CD4-positive, alpha-beta T cell treated with Interleukin-4 for 4 hours (primary cell): Measurements from ENCODE around the gene SSBP3.

Source experiments
- DNase-seq: peaks from one replicate; pipeline ENCODE4 v3.0.0-alpha.2; 2020

SSBP3 gene

GRCh38 chr1:54259546-54260140, 146.6 kb downstream of the SSBP3 start:
- DNase-seq, result no peak

DNA sequence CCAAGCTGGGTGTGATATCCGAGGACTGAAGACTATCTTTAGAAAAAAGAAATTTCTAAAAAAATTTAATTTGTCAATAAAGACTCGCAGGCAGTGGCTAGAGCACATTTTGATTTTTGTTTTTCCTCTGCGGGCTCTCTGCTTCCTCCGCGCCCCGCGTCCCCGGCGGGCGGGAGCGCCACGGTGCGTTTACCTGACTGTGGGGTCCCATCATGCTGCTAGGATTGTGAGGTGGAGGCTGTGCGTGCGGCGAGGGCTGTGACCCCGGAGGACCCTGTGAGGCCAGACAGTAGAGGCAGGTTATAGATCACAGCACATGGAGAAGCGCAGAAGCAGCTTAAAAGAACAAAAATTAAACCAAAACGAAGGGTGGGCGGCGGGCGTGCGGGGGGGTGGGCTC, 148.3 kb downstream of the SSBP3 start:
- DNase-seq, result no peak

DNA sequence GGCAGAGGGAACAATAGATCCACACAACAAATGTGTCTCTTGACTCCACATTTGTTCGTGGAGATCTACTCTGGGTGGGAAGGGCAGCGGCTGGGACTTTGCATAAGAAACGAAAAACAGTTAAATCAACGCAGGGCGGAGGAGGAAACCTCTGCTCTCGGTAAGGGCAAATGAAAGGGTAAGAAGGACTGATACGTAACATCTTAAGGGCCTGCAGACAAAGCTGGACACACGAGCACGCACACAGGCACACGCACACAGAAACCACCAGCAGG, 148.9 kb downstream of the SSBP3 start:
- no peak for DNase-seq

- no peak for DNase-seq
Measured at GRCh38 chr1:54256522-54257345, 149.5 kb downstream of the SSBP3 start.

GRCh38 chr1:54255026-54255702, 151.0 kb downstream of the SSBP3 start:
- no peak for DNase-seq

GRCh38 chr1:54254055-54254454, 152.1 kb downstream of the SSBP3 start:
- no peak for DNase-seq

DNA sequence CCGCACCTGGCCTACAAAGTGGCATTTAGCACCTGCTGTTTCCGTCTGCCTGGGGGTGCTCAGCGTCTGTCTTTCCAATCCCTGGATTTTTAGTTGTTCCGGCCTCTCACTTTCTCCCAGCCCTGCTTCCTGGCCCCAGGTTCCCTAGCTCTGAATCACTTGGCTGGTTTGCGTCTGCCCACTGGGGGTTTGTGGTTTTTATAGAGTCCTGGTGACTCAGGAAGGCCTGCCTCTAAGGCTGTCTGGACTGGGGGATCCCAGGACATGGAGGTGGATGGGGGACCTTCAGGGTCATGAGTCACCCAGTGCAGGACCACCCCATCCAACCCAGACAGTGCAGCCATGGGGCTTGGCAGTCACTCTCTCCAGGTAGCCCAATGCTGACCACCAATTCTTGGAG, 152.7 kb downstream of the SSBP3 start:
- DNase-seq, result no peak

GRCh38 chr1:54252371-54252936, 153.7 kb downstream of the SSBP3 start:
- DNase-seq, result no peak

- DNase-seq, result no peak
Measured at GRCh38 chr1:54250670-54251069, 155.5 kb downstream of the SSBP3 start.

- no peak for DNase-seq
Measured at GRCh38 chr1:54249819-54250435, 156.3 kb downstream of the SSBP3 start.

DNA sequence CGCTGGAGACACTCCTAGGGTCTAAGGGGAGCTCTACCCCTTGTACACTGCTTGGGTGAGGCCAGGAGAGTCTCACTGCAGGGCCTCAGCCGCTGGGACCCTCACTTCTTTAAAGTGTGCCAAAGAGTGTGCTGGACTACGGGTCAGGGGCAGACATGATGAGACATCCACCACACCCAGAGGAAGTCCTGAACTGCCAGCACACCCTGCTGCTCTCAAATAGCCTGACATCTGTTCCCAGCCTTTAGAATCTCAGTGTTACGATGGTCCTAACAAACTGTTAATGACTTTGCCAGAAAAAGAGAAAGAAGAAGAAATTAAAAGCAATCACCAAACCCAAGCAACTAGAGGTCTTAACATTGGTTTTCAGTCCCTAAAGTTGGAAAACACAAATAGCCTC, 157.2 kb downstream of the SSBP3 start:
- DNase-seq, result no peak

DNA sequence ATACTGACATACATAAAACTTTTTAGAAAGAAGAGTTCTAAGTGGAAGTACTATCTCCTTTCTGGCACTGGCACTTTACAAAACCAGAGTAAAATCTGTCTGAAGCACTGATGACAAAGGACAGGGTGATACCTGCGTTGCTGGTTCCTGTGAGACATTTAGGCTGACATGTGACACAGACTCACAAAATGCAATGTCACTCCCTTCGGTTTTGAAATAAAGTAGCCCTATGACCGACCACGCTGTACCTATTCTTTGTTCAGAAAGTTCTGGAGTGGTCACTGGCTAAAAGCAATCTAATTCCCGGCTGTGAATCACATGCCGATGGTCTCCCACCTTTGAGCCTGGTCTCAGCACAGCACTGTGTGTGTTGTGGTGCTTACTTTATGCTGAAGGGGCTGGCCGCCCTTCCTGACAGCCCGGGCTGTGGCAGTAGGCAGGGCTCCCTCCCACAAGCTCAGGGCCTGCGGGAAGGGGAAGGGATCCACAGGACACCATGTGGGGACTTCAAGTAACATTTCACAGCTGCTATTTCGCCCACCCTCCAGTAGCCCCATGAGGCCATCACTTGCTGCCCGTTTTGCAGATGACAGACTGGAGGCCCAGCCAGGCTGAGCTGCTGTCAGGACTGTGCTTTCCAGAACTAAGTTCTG, 158.2 kb downstream of the SSBP3 start:
- DNase-seq, result no peak

GRCh38 chr1:54246116-54246721, 160.0 kb downstream of the SSBP3 start:
- no peak for DNase-seq

- no peak for DNase-seq
Measured at GRCh38 chr1:54245501-54245900, 160.7 kb downstream of the SSBP3 start.

- no peak for DNase-seq
Measured at GRCh38 chr1:54244655-54245054, 161.5 kb downstream of the SSBP3 start.

DNA sequence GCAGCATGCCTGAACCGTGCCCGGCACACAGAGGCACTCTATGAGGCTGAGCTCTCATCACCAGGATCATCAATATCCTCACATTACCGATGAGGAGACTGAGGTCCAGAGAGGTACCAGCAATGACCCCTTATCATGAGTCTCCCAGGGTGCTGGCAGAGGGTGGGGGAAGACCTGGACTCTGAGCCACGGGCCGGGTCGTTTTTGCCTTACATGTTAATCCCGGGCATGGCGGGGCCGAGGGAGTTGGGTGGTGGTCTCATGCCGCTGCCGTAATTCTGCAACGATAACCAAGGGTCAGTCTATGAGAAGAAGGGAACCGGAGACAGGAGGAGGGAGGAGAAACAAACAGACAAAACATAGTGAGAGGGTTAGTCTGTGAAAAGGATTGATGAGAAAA, 163.2 kb downstream of the SSBP3 start:
- no peak for DNase-seq

GRCh38 chr1:54241364-54241763, 164.8 kb downstream of the SSBP3 start:
- DNase-seq, result no peak

GRCh38 chr1:54240741-54241335, 165.4 kb downstream of the SSBP3 start:
- DNase-seq, result no peak

GRCh38 chr1:54239631-54240031, 166.6 kb downstream of the SSBP3 start:
- DNase-seq, result no peak

GRCh38 chr1:54239035-54239383, 167.2 kb downstream of the SSBP3 start:
- no peak for DNase-seq

- no peak for DNase-seq
Measured at GRCh38 chr1:54238353-54239034, 167.7 kb downstream of the SSBP3 start.

- DNase-seq, result no peak
Measured at GRCh38 chr1:54237586-54237985, 168.6 kb downstream of the SSBP3 start.
